ENCODE results near the gene ARRDC5. TPM values are rescaled to one million over a fixed set of nuclear protein-coding genes. Genes with fewer than 3 reads are reported as not detected.
A peak's percentile ranks its signal among the peaks of the same experiment; 100 is the strongest.

Gene ARRDC5
- total and polyA plus RNA-seq, 2 of the 13 experiments (the other 11 are each of a cell fraction or from before 2014, with no cell fraction given), result not detected

- TF ChIP-seq TBL1XR1 (IDR thresholded peaks at IDR 0.05; ENCODE audit: borderline replicate concordance, low read length, partially characterized antibody), result no peak
- no peak for TF ChIP-seq ZBTB42 (CRISPR knock-in tag; IDR thresholded peaks at IDR 0.05)
- TF ChIP-seq KAT2B (IDR thresholded peaks at IDR 0.05; ENCODE audit: borderline replicate concordance, low read depth, low read length), result no peak
- no peak for TF ChIP-seq EEA1 (CRISPR knock-in tag; IDR thresholded peaks at IDR 0.05; ENCODE audit: borderline replicate concordance)
- no peak for TF ChIP-seq ZNF484 (CRISPR knock-in tag; IDR thresholded peaks at IDR 0.05; ENCODE audit: borderline replicate concordance, low read depth)
- no peak for TF ChIP-seq PLRG1 (conservative IDR thresholded peaks at IDR 0.05)
- no peak for TF ChIP-seq GFI1 (CRISPR knock-in tag; IDR thresholded peaks at IDR 0.05; ENCODE audit: borderline replicate concordance)
- TF ChIP-seq SNAPC2 (CRISPR knock-in tag; IDR thresholded peaks at IDR 0.05), result no peak
- TF ChIP-seq ZNF761 (CRISPR knock-in tag; conservative IDR thresholded peaks at IDR 0.05), result no peak
- TF ChIP-seq PATZ1 (CRISPR knock-in tag; IDR thresholded peaks at IDR 0.05), result peak; percentile 53; the same call in 1 of the 2 replicates
- TF ChIP-seq ZNF720 (CRISPR knock-in tag; IDR thresholded peaks at IDR 0.05), result no peak
- TF ChIP-seq NFAT5 (CRISPR knock-in tag; IDR thresholded peaks at IDR 0.05), result no peak
- peak; percentile 88 for TF ChIP-seq ZNF24 (IDR thresholded peaks at IDR 0.05)
- TF ChIP-seq, protein P1, sequence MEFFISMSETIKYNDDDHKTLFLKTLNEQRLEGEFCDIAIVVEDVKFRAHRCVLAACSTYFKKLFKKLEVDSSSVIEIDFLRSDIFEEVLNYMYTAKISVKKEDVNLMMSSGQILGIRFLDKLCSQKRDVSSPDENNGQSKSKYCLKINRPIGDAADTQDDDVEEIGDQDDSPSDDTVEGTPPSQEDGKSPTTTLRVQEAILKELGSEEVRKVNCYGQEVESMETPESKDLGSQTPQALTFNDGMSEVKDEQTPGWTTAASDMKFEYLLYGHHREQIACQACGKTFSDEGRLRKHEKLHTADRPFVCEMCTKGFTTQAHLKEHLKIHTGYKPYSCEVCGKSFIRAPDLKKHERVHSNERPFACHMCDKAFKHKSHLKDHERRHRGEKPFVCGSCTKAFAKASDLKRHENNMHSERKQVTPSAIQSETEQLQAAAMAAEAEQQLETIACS (CRISPR knock-in tag; IDR thresholded peaks at IDR 0.05), result peak; percentile 74
- no peak for TF ChIP-seq NR0B2 (CRISPR knock-in tag; IDR thresholded peaks at IDR 0.05)
- peak; percentile 28; the same call in 1 of the 2 replicates for TF ChIP-seq ZFP36L1 (CRISPR knock-in tag; IDR thresholded peaks at IDR 0.05)
- TF ChIP-seq CAMTA2 (CRISPR knock-in tag; IDR thresholded peaks at IDR 0.05; ENCODE audit: borderline replicate concordance), result no peak
- TF ChIP-seq ASH2L (IDR thresholded peaks at IDR 0.05; ENCODE audit: insufficient read length, low read depth, low read length), result peak; percentile 36
- no peak for TF ChIP-seq ZNF790 (CRISPR knock-in tag; IDR thresholded peaks at IDR 0.05; ENCODE audit: borderline replicate concordance)
- TF ChIP-seq, protein P2, sequence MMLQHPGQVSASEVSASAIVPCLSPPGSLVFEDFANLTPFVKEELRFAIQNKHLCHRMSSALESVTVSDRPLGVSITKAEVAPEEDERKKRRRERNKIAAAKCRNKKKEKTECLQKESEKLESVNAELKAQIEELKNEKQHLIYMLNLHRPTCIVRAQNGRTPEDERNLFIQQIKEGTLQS (CRISPR knock-in tag; IDR thresholded peaks at IDR 0.05), result no peak
- no peak for TF ChIP-seq SKI (IDR thresholded peaks at IDR 0.05; ENCODE audit: partially characterized antibody)
Measured at GRCh38 chr19:4909897-4910593, 7.3 kb upstream of the ARRDC5 start (continued).
